H1 (cell line): ENCODE data around the gene GLB1L2. TPM values are rescaled to one million over a fixed set of nuclear protein-coding genes. Genes with fewer than 3 reads are reported as not detected.

Experiments used
- POU5F1 ChIP-seq: IDR thresholded peaks from 2 replicates; pipeline ENCODE4 v1.6.1; 2011; ENCODE audit warnings: low read depth, mild to moderate bottlenecking, low read length, moderate library complexity
- TAF7 ChIP-seq: optimal IDR thresholded peaks from 2 replicates; pipeline ENCODE3; 2011; ENCODE audit warnings: low read depth, mild to moderate bottlenecking, inconsistent platforms, low read length, moderate library complexity, borderline replicate concordance
- polyA plus RNA-seq, 7 experiments: library from polyadenylated mRNA; depleted of rRNA in 3 of 7; stranded (reverse) in 5 of 7; unstranded in 2 of 7; fragments of >200 nt in 5 of 7; fragments of 200-250 nt in 2 of 7; gene quantifications; 1 replicate in 5 of 7; 2 replicates in 1 of 7; 4 replicates in 1 of 7; pipeline versions ENCODE4 v1.2.1 to v1.2.3, GENCODE V29; 2011 to 2013; ENCODE audit warnings: missing spikeins in 2 of 7, mixed read lengths in 2 of 7
- total RNA-seq: library from RNA; stranded (reverse); fragmentation: NEBNext Ultra II Directional; extraction: Animal tissue kit (Norgen Biotek cat#: 25700); gene quantifications from 2 replicates; pipeline ENCODE4 v1.2.1, GENCODE V29; 2021

GLB1L2 gene
- total and polyA plus RNA-seq, 2 of the 8 experiments (the other 6 are each of a cell fraction or from before 2014, with no cell fraction given) = 4.4 to 7.9 TPM

DNA sequence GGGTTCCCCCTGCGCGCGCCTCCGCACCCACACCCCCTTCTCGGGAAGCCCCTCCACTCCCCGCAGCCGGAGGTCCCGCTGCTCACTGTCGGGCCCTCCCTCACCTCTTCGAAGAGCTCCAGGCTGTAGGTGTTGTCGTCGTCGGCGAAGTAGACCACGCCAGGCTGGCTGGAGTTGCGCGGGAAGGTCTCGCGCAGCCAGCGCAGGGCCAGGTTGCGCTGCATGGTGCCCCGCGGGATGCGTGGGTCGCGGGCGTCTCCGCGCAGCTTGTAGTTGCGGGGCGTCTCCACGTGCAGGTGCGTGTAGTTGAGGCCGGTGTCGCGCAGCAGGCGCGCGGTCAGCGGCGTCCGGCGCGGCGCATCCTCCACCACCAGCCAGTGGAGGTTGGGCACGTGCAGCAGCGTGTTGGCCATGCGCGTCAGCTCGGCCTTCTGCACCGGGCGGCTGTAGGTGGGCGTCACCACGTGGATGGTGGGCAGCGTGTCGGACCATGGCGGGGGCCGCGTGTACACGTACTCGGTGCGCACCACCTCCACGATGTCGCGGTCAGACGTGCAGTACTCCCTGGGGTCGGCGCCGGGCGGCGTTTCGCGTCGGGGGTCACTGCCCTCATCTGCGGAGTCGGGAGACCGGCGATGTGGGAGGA, 51.9 kb downstream of the GLB1L2 start (continued):
- TF ChIP-seq TAF7 (no peak), POU5F1 (no peak)
